GM18909 (cell line): ENCODE results near the gene ETS1.

Source experiments
- ATAC-seq: cut with Tn5 transposase; IDR thresholded peaks from one replicate; pipeline ENCODE4 v1.9.1; 2021; ENCODE audit warnings: mild to moderate bottlenecking; ENCODE audit not compliant: unreplicated experiment, poor library complexity

Gene ETS1

DNA sequence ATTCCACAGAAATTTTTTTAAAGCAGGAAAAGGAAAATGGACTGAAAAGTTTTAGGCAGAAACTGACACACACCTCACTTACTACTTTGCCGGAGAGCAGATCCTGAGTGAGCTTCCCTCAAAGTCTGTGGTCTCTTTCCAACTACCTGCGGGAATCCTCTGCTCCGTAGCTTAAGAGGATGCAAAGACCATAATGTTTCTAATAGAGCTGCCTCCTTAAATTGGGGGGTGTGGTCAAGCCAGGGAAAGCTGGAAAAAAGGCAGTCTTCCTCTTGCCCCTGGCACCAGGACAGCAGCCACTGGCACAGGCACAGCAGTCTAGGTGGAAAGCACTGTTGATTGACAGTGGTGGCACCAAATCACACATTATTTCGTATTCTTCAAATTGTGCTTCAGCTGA, at the start of gene ETS1:
Gene ETS1 (minus strand): TSS at position 144 of the 400 bp plus-strand sequence. CDS start 14,428 bp downstream, outside the sequence.
- ATAC-seq = no peak

DNA sequence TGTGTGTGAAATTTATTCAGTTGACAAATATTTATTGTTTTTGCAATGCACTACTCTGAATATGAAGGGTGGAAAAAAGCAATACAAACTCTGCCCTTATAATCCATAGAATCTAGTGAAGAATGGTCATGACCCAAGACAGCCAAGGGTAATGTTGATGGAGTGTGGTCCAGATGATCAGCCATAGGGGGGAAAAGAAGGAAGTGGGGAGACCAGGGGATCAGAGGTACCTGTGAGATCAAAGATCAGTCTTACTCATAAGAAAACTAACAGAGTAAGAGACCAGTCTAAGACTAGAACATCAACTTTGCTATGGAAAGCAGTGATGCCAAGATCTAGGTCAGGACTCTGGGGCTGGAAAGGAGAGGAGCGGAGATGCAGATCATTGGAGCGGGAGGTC, 47.0 kb upstream of the ETS1 start:
- ATAC-seq = no peak

GRCh38 chr11:128633384-128633965, 46.1 kb upstream of the ETS1 start:
- ATAC-seq = no peak

GRCh38 chr11:128632141-128632791, 44.9 kb upstream of the ETS1 start:
- ATAC-seq = no peak

DNA sequence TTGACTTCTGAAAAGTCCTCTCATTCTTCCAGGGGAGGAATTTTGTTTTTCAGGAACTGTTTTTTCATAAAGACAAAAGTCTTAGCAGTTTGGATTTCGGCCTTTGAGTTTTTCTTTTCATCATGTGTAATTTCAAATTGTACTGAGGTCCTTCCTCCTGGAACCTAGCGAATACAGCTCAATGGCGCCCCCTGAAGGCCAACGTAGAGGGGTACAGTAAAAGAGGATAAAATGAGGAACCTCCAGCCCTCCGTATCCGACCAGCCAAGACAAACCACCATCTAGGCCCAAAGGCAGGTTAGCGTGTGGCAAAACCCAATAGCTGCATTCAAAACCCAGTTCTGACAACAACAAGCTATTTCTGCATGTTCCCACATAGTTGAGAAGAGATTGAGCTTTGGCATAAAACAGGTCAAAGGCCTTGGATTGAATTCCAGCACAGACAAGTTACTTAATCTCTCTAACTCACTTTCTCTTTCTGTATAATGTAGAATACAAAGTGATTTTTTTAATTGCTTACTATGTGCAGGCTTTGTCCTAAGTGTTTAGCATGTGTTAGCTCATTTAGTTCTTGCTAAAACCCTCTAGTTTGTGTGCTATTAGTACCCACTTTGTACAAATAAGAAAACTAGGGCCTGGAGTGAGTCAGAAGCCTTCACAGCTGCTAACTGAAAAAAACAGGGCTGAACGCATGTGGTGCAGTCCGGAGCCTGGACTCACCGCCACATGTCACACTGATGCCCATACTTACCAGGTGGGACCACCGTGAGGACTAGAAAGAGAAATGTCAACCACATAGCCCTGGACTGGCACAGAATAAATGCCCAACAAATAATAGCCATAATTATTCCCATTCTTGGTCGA, 43.2 kb upstream of the ETS1 start:
- ATAC-seq = peak; percentile 49

- ATAC-seq = no peak
Observed at GRCh38 chr11:128629516-128630106, 42.3 kb upstream of the ETS1 start.

DNA sequence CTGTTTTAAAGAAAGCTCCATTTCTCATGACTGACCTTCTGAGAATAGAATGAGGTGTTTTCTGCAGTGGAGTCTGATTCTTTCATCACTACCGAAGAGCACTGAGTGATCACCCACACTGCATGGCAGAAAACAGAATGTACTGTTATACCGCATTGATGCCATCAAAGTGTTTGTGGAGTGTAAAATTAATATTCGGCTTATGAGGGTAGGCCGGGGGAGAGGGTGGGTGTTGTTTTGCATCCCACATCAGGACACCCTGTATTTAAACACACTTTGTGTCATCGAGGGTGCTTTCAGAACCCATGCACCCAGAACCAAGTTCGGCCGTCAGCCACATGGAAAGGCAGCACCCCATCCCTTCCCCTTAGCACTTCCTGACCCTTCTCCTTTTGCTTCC, 41.3 kb upstream of the ETS1 start:
- peak; percentile 28 for ATAC-seq

DNA sequence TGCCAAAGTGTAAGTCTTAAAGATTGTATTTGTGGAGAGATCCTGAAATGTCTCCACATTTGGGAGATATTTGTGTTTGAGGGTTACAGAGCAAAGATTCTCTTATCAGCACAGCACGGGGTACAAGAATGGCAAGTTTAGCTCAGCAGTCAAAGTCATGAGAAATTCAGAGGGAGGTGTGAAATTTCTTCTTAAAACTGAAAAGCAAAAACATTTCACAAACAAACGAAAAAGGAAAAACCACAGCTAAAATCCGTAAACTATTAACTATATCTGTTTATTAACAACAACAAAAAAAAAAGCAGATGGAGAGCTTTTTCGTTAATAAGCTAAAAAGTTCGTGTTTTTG, 40.9 kb upstream of the ETS1 start:
- peak; percentile 25 for ATAC-seq

GRCh38 chr11:128627666-128628324, 40.4 kb upstream of the ETS1 start:
- ATAC-seq = peak; percentile 51

GRCh38 chr11:128626913-128627665, 39.7 kb upstream of the ETS1 start:
- ATAC-seq = no peak

GRCh38 chr11:128625746-128626145, 38.4 kb upstream of the ETS1 start:
- no peak for ATAC-seq

DNA sequence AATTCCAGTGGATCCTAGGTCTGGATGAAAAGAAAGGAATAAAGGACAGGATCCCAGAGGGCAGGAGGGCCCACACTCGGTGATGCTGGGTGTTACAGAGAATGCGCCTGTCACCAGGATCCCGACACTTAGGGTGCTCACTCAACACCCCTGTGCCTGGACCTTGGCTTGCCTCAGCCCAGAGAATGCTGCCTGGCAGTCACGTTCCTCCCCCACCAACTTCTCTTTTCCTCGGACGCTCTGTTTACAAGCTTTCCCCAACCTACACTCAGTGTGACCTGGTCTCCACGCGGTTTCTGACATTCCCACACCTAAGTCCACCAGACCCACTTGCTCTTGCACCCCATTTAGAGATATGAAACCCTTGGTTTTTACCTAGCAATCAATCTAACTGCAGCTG, 38.0 kb upstream of the ETS1 start:
- ATAC-seq = no peak

DNA sequence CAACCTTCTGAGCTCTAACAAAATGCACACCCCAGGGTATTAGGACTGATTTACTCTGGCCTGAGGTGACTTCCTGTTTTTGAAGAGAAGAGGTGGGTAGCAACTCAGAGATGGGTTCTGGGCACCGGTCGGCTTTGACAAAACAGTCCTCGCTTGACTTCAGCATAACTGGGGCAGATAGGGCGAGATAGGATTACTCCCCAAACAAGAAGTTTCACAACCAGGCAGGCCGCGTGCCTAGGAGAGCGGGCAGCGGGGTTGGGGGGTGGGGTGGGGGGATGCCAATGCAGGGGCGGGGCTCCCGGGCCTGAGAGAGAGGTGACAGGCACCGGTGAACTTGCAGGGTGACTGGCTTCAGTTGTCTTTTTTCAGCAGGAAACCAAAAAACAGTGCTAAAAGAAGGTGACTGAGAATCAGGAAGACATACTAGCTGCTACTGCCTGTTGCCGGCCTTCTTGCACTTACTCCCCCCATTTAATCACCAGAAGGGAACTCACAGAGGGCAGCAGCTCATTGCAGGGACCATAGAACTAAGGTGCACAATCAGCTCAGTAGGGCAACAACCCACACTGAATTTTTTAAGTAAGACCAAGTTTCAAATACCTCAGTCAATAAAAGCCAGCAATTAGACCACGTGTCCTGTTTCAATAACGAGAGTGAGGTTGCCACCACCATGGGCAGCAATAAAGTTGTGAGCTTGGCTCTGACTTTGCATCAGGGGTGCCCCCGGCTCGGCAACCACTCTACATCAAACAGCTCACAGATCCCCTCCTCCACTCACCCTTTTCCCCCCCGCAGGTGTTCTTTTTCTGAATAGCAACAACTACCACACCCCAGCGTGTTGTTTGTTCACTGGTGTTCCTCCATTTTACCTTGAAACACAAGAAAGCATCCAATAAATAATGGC, 37.2 kb upstream of the ETS1 start:
- ATAC-seq = peak; percentile 55

- no peak for ATAC-seq
Observed at GRCh38 chr11:128623091-128623490, 35.7 kb upstream of the ETS1 start.

DNA sequence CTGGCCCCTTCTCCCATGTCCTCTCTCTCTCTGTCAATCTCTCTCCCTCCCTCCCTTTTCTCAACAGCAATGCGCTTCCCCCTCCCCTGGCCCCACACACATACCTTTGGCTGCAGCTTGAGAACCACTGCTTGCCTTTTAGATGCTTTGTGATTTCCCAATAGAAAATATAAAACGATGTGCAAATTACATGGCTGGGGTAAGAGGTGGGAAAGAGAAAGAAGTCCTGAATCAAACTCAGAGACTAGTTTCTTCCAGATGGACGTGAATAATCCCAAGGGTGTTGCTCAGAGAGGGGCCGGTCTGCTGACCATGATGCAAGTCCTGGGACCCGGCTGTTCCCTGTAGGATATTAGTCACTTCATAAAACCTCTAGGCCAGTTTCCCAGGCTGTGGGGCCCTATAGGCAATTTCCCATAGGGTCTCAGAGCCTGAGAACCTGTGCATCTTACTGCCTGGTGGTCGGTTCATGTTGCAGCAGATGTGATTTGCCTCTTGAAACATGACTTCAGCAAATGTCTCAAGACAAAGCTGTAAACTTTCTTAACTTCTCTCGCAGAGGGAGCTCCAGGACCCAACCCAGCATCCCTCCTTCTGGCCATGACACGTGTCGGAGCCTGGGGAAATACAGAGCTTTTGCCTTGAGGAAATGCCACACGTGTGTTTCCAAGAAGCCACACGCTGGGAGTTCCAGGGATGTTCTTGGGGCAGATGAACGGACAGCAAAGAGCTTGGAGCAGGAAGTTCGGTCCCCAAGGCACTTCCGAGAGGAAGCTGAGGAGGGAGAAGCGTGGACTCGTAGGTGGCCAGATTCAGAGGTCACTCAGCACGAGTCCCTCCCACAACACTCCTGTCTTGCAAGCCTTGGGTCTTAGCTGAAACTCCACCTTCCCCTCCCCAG, 34.5 kb upstream of the ETS1 start:
- no peak for ATAC-seq

- no peak for ATAC-seq
Observed at GRCh38 chr11:128620309-128621100, 33.1 kb upstream of the ETS1 start.
